Nephron (organoid): ENCODE data around the gene ERAP2.

ENCODE experiments used
- H3K27ac Mint-ChIP-seq, 3 experiments: 2 replicates each; pipeline ENCODE4 v1.8.0; 2020; ENCODE audit warnings: mixed read lengths in 3 of 3, mild to moderate bottlenecking in 2 of 3, moderate library complexity in 1 of 3
- H3K27me3 Mint-ChIP-seq: 2 replicates; pipeline ENCODE4 v1.8.0; 2021; ENCODE audit warnings: low read depth, mild to moderate bottlenecking, moderate library complexity, mixed read lengths
- H3K36me3 Mint-ChIP-seq: 2 replicates; pipeline ENCODE4 v1.8.0; 2020; ENCODE audit warnings: low read depth, mixed read lengths
- H3K4me1 Mint-ChIP-seq: 2 replicates; pipeline ENCODE4 v1.8.0; 2020; ENCODE audit warnings: mixed read lengths
- H3K4me3 Mint-ChIP-seq, 3 experiments: 2 replicates each; pipeline ENCODE4 v1.8.0; 2020; ENCODE audit warnings: mild to moderate bottlenecking in 3 of 3, mixed read lengths in 3 of 3, moderate library complexity in 2 of 3
- H3K9me3 Mint-ChIP-seq: 2 replicates; pipeline ENCODE4 v1.8.0; 2020; ENCODE audit warnings: mixed read lengths
- TF ChIP-seq, protein P1 (sequence below), 3 experiments: fragments of 200-600 bp; sonication (generic); IDR thresholded peaks; one replicate each; pipeline ENCODE4 v1.5.0; 2021; ENCODE audit warnings: antibody characterized with exemption in 3 of 3; ENCODE audit not compliant: unreplicated experiment in 3 of 3

ERAP2 gene

GRCh38 chr5:96864922-96865530 lies 11.3 kb upstream of the ERAP2 start:
- no peaks in the 10 kb centered on the region for H3K36me3 Mint-ChIP-seq
- no peak overlapping the region for H3K4me3 Mint-ChIP-seq
- H3K9me3 Mint-ChIP-seq = no peaks in the 10 kb centered on the region
- H3K4me1 Mint-ChIP-seq = no peaks in the 10 kb centered on the region
- TF ChIP-seq, protein P1, sequence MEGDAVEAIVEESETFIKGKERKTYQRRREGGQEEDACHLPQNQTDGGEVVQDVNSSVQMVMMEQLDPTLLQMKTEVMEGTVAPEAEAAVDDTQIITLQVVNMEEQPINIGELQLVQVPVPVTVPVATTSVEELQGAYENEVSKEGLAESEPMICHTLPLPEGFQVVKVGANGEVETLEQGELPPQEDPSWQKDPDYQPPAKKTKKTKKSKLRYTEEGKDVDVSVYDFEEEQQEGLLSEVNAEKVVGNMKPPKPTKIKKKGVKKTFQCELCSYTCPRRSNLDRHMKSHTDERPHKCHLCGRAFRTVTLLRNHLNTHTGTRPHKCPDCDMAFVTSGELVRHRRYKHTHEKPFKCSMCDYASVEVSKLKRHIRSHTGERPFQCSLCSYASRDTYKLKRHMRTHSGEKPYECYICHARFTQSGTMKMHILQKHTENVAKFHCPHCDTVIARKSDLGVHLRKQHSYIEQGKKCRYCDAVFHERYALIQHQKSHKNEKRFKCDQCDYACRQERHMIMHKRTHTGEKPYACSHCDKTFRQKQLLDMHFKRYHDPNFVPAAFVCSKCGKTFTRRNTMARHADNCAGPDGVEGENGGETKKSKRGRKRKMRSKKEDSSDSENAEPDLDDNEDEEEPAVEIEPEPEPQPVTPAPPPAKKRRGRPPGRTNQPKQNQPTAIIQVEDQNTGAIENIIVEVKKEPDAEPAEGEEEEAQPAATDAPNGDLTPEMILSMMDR (IDR thresholded peaks at IDR 0.05; ENCODE audit: unreplicated experiment in 3 of 3) = no peak
- no peak overlapping the region for H3K27ac Mint-ChIP-seq
- no peaks in the 10 kb centered on the region for H3K27me3 Mint-ChIP-seq

- no peaks in the 10 kb centered on the region for H3K36me3 Mint-ChIP-seq
- H3K4me3 Mint-ChIP-seq = no peak overlapping the region
- no peaks in the 10 kb centered on the region for H3K9me3 Mint-ChIP-seq
- H3K27ac Mint-ChIP-seq = peak overlapping the region in 1 of 3 experiments; percentile 33
- TF ChIP-seq, protein P1 (IDR thresholded peaks at IDR 0.05; ENCODE audit: unreplicated experiment in 3 of 3) = peak; percentile 82 to 88 (median 83)
- H3K4me1 Mint-ChIP-seq = peaks cover 5% of the 10 kb centered on the region
- no peaks in the 10 kb centered on the region for H3K27me3 Mint-ChIP-seq
Observed at GRCh38 chr5:96868603-96869371, 7.5 kb upstream of the ERAP2 start.

DNA sequence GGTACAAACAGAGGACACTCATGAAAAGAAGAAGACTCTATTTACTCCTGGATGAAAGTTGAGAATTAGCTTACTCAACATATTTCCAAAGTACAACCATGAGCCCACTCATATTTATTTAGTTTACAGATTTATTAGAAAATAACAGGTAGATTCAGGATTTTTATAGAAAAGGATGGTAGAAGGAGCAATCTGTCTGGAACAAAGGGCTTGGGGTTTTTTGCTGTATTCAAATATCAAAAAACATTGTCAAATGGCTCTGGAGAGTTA lies 7.0 kb upstream of the ERAP2 start:
- H3K27ac Mint-ChIP-seq = no peak overlapping the region
- H3K9me3 Mint-ChIP-seq = no peaks in the 10 kb centered on the region
- peaks cover 5% of the 10 kb centered on the region for H3K4me1 Mint-ChIP-seq

GRCh38 chr5:96870094-96871026 lies 5.9 kb upstream of the ERAP2 start:
- TF ChIP-seq, protein P1 (IDR thresholded peaks at IDR 0.05; ENCODE audit: unreplicated experiment in 3 of 3) = no peak
- H3K36me3 Mint-ChIP-seq = no peaks in the 10 kb centered on the region
- no peak overlapping the region for H3K27ac Mint-ChIP-seq
- peaks cover 5% of the 10 kb centered on the region for H3K4me1 Mint-ChIP-seq
- no peaks in the 10 kb centered on the region for H3K9me3 Mint-ChIP-seq
- no peaks in the 10 kb centered on the region for H3K27me3 Mint-ChIP-seq
- H3K4me3 Mint-ChIP-seq = no peak overlapping the region

More for the DNA sequence above, 7.0 kb upstream of the ERAP2 start:
- Mint-ChIP-seq H3K36me3 (no peaks in the 10 kb centered on the region), H3K27me3 (no peaks in the 10 kb centered on the region), H3K4me3 (no peak overlapping the region)
- TF ChIP-seq, protein P1 (IDR thresholded peaks at IDR 0.05; ENCODE audit: unreplicated experiment in 3 of 3) = no peak

DNA sequence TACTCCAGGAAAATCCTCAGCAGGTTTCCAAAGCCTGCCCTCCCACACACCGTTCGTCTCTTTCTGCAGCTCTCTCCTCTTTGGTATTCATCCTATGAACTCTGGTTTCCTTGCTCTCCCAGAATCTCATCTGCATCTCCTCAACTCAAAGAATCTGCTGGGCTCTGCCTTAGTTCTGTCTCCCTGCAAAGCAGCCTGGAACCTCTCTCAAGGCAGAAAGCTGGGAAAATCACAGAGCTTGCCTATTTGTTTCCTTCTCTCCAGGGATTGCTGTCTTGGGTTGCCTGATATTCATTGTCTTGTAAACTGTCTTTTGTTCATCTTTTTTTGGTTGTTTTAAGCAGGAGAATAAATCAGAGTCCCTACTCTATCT lies 5.3 kb upstream of the ERAP2 start:
- TF ChIP-seq, protein P1 (IDR thresholded peaks at IDR 0.05; ENCODE audit: unreplicated experiment in 3 of 3) = no peak

More for the DNA sequence above, 5.3 kb upstream of the ERAP2 start:
- H3K36me3 Mint-ChIP-seq = no peaks in the 10 kb centered on the region
- no peaks in the 10 kb centered on the region for H3K9me3 Mint-ChIP-seq
- peaks cover 10% of the 10 kb centered on the region for H3K4me1 Mint-ChIP-seq
- no peak overlapping the region for H3K27ac Mint-ChIP-seq
- no peak overlapping the region for H3K4me3 Mint-ChIP-seq
- no peaks in the 10 kb centered on the region for H3K27me3 Mint-ChIP-seq
